NCI-H2081 treated with DMSO at 0.1 percent for 48 hours (cell line): ENCODE data around the gene ENTREP1.

Experiments used
- DNase-seq: peaks from one replicate; lab custom pipeline; 2025; lab: John Stamatoyannopoulos, UW

ENTREP1 gene

DNA sequence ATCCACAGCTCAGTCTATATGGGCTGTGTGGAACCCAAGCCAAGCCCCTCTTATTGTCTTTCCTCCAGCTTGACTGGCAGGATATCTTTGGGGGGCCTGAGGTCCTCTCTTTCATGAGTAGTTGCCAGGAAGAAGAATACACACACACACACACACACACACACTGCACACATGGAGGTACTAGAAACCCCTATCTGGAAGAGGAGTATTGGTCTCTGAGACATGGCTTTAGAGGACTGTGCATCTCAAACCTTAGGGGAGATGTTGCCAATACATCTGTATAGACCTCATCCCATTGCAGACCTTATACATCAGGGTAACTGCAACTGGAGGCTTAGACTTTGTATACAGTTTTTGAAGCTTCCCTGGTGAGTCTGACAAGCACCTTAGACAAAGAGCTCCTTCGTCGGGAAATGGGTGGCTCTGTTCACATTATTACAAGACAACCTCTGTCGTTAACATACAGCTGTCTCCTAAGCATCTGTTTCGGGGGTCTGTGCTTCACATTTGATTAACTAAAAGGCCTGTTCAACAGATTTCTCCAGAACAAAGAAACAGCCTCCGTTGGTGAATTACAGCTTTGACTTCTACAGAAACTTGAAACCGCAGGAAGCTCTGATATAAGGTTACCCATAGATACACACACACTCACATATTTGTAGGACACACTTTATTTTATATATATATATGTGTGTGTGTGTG lies 5.5 kb upstream of the ENTREP1 start:
- no peak for DNase-seq

GRCh38 chr9:69322256-69322655 lies 2.8 kb upstream of the ENTREP1 start:
- no peak for DNase-seq

DNA sequence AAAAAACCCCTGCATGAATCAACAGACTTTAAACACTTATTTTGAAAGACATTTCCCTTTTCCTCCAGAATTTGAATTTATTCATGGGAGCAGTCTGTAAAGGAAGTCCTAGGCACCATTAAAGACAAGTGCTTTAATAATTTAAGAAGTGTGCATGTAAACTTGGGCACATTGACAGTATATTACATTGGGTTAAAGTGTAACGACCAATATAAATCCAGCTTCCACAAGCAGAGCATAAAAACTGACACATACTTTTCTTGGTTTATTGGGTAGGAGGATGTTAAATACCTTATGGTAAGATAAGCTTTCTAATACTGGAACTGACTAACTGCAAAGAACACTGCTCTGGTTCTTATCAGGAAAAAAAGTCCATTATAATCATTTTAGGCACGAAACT lies 1.2 kb upstream of the ENTREP1 start:
- DNase-seq, result no peak

DNA sequence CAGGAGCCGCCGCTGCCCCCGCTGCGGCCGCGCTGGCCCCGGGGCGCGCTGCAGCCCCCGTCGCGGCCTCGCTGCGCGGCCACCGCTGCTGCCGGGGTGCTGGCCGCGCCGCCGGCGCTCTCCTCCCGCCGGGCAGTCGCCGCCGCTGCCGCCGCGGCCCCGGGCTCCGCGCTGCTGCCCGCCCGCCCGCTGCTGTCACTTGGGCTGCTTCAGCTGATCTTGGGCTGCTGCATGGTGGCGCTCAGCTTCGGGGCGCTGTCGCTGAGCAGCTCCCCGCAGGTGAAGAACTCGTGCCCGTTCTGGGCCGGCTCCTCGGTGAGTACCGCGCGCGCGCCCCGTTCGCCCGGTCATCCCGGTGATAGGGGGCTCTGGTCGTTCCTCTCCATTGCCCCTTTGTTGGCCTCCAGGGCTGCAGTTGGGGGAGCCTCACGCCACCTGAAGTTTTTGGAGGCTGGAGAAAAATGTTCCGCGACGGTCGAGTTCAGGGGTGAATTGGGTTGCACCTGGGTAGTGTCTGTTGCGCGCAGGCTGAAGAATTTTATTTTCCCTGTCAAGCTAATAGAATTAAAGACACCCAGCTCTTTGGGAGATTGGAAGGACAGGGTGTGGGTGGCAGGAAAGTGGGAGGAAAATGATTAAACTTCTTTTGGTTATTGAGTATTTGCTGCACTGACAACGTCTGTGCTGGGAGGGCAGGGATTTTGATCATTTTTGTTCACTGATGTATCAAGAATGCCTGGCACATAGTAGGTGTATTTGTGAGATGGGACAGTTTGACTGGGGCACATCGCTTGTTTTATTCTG lies 596 bp downstream of the ENTREP1 start:
- DNase-seq, result no peak

GRCh38 chr9:69326261-69326660 lies 1.2 kb downstream of the ENTREP1 start:
- no peak for DNase-seq

GRCh38 chr9:69330580-69330979 lies 5.6 kb downstream of the ENTREP1 start:
- no peak for DNase-seq

DNA sequence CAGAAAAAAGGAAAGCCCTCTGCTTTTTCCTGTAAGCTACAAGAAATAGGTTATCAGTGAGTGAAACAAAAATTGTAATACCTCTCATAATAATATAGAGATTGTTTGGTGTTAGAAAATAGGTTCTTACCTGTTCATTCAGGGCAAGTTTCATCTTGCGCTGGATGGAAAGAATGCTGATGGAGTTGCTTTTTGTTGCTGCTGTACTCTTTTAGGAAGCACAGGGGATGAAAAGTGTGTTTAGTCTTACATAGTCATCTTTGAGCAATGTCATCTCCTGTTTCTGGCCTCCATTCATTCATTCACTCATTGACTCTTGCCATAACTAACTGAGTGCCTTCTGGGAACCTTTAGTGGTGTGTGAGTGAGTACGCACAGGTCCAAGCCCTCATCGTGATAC lies 6.4 kb downstream of the ENTREP1 start:
- DNase-seq, result no peak

DNA sequence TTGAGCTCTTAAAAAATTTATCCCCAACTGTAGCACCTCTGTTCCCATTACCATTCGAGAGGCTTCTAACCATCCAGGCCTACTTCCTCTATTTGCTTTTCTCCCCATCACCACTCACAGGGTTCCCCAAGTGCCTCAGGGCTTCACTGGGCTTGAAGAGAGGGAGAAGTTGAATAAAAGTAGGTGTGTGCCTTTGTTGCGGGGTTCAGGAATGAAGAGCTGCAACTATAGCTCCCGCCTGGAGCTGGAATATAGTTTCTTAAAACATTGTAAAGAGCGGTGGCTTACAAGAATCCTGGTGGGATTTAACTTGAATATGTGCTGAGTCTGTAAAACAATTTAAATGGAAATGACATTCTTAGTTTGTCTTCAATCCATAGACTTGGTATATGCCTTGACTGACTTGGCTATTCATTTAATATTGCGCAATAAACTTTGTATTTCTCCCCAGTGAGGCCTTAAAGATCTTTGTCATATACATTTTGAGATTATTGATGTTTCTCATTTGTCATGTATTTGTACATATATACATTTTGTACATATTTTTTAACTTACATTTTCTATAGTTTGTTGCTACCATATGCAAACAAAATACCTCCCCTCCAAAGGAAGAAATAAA lies 7.2 kb downstream of the ENTREP1 start:
- DNase-seq, result no peak

DNA sequence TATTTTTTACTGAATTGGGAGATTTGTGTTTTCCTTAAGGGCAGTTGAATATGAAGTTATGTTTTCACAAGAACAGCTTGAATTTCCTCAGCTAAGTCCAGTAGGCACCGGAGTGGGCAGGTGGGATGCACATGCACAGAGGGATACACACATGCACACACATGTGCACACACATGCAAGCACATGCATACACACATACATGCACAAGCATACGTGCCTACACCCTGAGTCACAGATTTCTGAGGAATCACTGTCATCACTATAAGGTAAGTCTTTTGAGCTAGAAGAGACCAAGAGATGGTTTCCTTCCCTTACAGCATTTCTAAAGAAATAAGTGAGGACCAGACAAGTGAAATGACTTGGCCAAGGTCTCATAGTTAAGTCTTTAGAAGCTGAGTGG lies 8.7 kb downstream of the ENTREP1 start:
- DNase-seq, result no peak

DNA sequence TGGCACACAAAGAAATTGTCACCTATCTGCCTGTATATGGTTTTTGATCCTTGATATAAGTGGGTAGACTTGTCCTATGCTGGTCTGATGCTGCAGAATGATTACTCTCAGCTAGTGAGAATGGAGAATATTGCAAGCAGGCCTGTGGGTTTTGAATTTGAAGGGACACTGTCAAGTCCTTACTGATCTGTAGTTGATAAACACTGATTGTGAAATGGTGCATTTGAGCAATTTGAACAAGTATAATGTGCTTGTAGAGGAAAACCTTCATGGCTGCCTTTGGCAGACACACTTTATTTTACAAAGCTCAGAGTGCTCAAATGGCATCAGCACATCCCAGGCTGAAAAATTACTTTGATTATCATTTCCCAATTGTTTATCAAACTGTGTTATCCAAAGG lies 9.3 kb downstream of the ENTREP1 start:
- no peak for DNase-seq

DNA sequence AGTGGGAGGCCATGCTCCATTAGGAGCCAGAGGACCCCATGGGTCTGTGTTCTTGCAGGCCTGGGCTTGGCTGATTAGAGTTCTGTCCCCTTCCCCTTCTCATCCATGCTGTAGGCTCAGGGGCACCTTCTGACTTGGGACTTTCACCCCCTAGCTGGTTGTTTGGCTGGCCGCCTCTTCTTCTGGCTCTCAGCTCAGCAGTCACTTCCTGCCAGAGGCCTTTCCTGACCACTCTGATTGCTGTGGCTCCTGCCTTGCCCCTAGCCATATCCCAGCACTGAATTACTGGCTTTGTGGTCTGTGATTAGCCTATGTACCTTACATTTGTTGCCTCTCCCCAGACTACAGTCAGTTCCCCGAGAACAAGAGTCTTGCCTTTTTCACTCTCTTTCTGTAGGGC lies 14.6 kb downstream of the ENTREP1 start:
- no peak for DNase-seq

- DNase-seq, result no peak
Observed at GRCh38 chr9:69340631-69341030, 15.6 kb downstream of the ENTREP1 start.

DNA sequence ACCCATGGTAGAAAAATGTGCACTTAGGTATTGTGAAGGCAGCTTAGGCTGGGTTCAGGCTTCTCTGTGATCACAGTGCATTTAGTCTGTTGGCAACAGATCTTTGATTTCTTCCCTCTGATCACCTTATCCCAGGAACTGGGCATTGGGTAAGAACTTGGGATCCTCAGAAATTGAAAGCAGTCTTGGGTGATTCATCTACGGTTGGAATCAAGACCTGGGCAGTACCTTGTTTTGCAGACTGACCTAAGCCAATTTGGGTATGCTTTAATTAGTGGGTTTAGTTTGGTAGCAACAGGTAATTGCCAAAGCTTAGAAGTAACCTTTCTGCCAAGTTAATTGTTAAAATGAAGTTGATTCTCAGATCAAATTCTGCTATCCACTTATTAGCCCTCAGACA lies 17.8 kb downstream of the ENTREP1 start:
- DNase-seq, result no peak

GRCh38 chr9:69344459-69344858 lies 19.4 kb downstream of the ENTREP1 start:
- DNase-seq, result no peak

GRCh38 chr9:69346596-69347390 lies 21.8 kb downstream of the ENTREP1 start:
- DNase-seq, result no peak

DNA sequence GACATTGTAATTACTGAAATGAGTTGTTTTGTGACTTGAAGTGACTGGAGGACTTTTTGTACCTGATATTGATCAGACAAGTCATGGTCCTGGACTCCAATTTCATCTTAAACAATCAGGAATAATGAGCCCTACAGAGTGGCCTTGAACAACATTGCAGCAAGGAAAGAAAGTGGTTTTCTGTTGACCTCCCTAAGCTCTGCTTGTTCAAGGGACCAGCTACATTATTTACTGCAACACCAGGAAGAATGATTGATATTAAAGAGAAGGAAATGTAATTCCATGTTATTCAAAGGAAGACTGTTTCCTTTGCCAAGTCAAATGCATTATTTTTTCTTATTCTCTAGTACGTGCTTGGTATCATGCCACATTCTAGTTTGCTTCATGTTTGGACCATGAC lies 22.6 kb downstream of the ENTREP1 start:
- no peak for DNase-seq

DNA sequence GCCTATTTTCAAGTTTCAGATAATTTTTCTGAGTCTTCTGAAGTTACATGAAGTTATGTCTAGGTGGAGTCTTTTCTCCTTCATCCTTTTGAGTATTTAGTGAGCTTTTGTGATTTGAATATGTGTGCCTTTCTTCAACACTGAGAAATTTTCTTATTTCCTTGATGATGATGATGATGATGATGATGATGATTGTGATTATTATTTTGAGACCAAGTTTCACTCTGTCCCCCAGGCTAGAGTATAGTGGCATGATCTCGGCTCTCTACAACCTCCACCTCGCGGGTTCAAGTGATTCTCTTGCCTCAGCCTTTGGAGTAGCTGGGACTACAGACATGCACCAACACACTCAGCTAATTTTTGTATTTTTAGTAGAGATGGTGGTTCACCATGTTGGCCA lies 26.2 kb downstream of the ENTREP1 start:
- no peak for DNase-seq

DNA sequence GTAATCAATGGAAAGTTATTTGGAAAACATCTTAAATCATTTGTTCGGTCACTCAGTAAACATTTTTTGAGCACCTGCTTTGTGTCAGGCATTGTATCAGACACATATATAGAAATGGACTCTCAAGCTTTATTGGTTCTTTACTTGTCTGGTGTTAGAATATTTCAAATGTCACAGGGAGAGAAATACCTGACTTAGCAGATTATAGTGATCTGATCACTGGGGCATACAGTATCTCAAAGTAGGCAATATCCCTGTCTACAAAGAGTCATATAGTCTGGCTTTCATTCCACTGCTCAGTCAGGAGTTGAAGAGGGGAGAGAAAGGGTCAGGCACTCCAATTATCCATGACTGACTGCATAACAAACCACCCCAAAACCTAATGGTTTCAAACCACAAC lies 30.2 kb downstream of the ENTREP1 start:
- DNase-seq, result no peak

- no peak for DNase-seq
Observed at GRCh38 chr9:69357030-69357775, 32.2 kb downstream of the ENTREP1 start.

DNA sequence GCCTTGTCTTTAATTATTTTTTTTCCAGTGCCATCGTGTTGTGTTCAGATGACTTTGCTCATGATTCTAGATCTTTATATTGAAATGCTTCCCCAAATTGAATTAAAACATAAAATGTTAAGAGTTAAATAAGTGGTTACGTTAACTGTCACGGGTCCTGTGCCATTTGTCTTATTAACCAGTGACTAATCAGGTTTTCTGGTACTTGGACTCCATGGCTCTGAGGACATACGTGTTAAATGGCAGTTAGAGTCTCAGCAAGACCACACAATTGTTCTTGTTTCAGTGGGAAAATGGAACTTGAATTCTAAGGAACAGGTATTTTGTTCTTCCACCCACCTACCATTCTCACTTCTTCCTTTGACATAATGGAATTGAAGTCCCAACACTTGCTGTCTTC lies 32.8 kb downstream of the ENTREP1 start:
- DNase-seq, result no peak

DNA sequence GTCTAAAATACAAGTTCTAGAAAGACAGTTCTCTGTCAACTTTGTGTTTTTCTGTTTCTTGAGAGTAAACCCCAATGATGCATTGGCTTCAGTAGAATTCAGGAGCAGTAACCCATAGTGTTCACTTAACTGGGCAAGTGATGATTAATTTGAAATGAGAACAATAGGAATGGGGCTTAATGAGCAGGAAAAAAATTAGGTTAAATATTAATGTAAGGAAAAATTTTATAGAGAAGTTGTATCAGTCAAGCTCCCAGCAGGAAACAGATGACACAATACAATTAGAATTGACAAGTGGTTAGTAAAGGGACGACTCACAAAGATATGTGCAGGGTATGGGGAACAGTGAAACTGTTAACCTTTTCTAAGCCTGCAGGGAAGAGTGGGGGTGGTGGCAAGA lies 38.2 kb downstream of the ENTREP1 start:
- no peak for DNase-seq
